Esophagus muscularis mucosa (tissue), 4 donors: ENCODE measurements around the gene DCPS. TPM values are rescaled to one million over a fixed set of nuclear protein-coding genes. Genes with fewer than 3 reads are reported as not detected.
A peak's percentile ranks its signal among the peaks of the same experiment; 100 is the strongest.

Source experiments
- DNase-seq: peaks from one replicate; pipeline ENCODE4 v3.0.0-alpha.2; 2017; ENCODE audit errors: extremely low spot score
- H3K27ac ChIP-seq, 4 donors: fragments of 200-600 bp; sonication (generic); replicated peaks in 1 of 4; 1 replicate in 3 of 4; 2 replicates in 1 of 4; pipeline ENCODE4 v1.5.1; 2016 to 2019; ENCODE audit warnings: mild to moderate bottlenecking in 1 of 4
- H3K27me3 ChIP-seq, 4 donors: fragments of 200-600 bp; sonication (generic); one replicate each; pipeline versions ENCODE4 v1.5.1 to v1.6.0; 2016 to 2019
- H3K36me3 ChIP-seq, 4 donors: fragments of 200-600 bp; sonication (generic); one replicate each; pipeline ENCODE4 v1.5.1; 2016 to 2019
- H3K4me1 ChIP-seq, 4 donors: fragments of 200-600 bp; sonication (generic); one replicate each; pipeline ENCODE4 v1.5.1; 2016 to 2019
- H3K4me3 ChIP-seq, 4 donors: fragments of 200-600 bp; sonication (generic); 1 replicate in 2 of 4; 2 replicates in 2 of 4; pipeline ENCODE4 v1.5.1; 2016 to 2019; ENCODE audit warnings: mild to moderate bottlenecking in 4 of 4, moderate library complexity in 1 of 4
- H3K9me3 ChIP-seq, 4 donors: fragments of 200-600 bp; sonication (generic); 1 replicate in 3 of 4; 2 replicates in 1 of 4; pipeline ENCODE4 v1.5.1; 2016 to 2019
- CTCF ChIP-seq, 3 experiments: fragments of 200-600 bp in 2 of 3; fragments of 450-650 bp in 1 of 3; sonication (generic) in 2 of 3; IDR thresholded peaks; one replicate each; pipeline ENCODE4 v1.5.1; 2017 to 2019; ENCODE audit warnings: antibody characterized with exemption in 3 of 3, mild to moderate bottlenecking in 2 of 3, moderate library complexity in 1 of 3
- EP300 ChIP-seq: sonication (generic); formaldehyde crosslinking; IDR thresholded peaks from one replicate; pipeline ENCODE4 v1.6.1; 2017; ENCODE audit warnings: antibody characterized with exemption
- POLR2A ChIP-seq: fragments of 450-650 bp; IDR thresholded peaks from one replicate; pipeline ENCODE4 v1.6.1; 2017; ENCODE audit warnings: antibody characterized with exemption, moderate library complexity, mild to moderate bottlenecking, low read depth
- POLR2AphosphoS5 ChIP-seq, 2 donors: sonication (generic); formaldehyde crosslinking; IDR thresholded peaks; one replicate each; pipeline ENCODE4 v1.6.1; 2017; ENCODE audit warnings: antibody characterized with exemption in 2 of 2
- WGBS: methylation state at CpG from one replicate; pipeline ENCODE4 v1.1.5; 2018; 5-methylcytosine and 5-hydroxymethylcytosine counted together
- intact Hi-C: fragments of 100-400 bp; cut with DNase I; formaldehyde crosslinking; loops from one replicate; pipeline ENCODE4 v1.15.1; 2023
- total RNA-seq, 4 donors: library from RNA; depleted of rRNA; stranded (reverse); fragments of >200 nt; gene quantifications; one replicate each; pipeline versions ENCODE4 v1.1.0 to v1.2.1, GENCODE V29; 2016

The DCPS gene
- total RNA-seq, 4 donors from 2014 or later = 8.0 to 18.4 (median 14.3) TPM

DNA sequence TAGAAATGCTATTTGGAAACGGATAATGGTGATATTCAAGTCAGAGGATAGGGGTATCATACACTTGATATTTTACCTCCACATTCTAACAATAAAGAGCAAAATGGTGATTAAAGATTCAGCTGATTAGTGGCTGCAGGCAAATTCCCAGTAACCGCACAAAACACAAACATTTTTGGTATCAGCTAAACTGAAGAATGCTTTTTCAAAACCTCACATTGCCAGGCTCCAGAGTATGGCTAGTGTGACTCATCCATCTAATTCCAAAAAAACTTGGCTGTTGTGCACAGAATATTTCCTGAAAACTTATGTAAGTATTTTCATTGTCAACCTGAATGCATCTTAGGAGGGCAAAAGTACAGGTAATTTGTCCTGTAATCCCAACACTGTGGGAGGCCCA lies 46.1 kb upstream of the DCPS start:
- Histone ChIP-seq H3K27me3 (no peaks in the 10 kb centered on the region), H3K9me3 (no peaks in the 10 kb centered on the region), H3K36me3 (peaks cover 0 to 73% (median 54%) of the 10 kb centered on the region in 4 donors), H3K27ac (no peak overlapping the region), H3K4me3 (no peak overlapping the region), H3K4me1 (peaks cover 0 to 4% (median 0%) of the 10 kb centered on the region in 4 donors)
- no peak for DNase-seq
- 94% methylated on average over 2 of the region's 2 CpGs for WGBS
- intact Hi-C loops = no loop called here
- TF ChIP-seq POLR2AphosphoS5 (IDR thresholded peaks at IDR 0.05) (no peak), CTCF (IDR thresholded peaks at IDR 0.05) (no peak), EP300 (no peak), POLR2A (no peak)

DNA sequence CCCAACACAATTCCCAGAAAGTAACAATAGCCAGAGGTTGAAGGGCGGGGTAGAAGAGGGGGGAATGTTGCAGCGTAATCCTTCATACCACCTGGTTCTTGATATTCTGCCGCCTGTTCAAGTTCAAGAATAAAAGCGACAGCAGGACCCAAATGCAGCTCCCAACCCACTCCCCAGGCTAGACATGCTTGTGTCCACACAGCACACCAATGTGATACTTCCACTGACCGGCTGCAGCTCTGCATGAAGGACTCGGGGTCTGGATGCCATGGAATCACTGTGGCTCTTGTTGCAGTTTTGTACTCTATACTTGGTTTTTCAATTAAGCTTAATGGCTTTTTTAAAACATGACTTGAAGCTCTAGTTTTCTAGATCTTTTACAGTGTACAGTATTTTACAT lies 41.6 kb upstream of the DCPS start:
- H3K27me3 ChIP-seq = no peaks in the 10 kb centered on the region
- TF ChIP-seq CTCF (IDR thresholded peaks at IDR 0.05) = no peak
- no peak for TF ChIP-seq EP300
- TF ChIP-seq POLR2A = no peak
- TF ChIP-seq POLR2AphosphoS5 (IDR thresholded peaks at IDR 0.05) = no peak
- H3K4me1 ChIP-seq = peaks cover 0 to 4% (median 3%) of the 10 kb centered on the region in 4 donors
- H3K36me3 ChIP-seq = peaks cover 42 to 78% (median 69%) of the 10 kb centered on the region in 4 donors
- no peaks in the 10 kb centered on the region for H3K9me3 ChIP-seq
- DNase-seq = no peak
- no peak overlapping the region for H3K27ac ChIP-seq
- 96% methylated on average over 6 of the region's 6 CpGs for WGBS
- intact Hi-C loops = no loop called here
- H3K4me3 ChIP-seq = no peak overlapping the region

DNA sequence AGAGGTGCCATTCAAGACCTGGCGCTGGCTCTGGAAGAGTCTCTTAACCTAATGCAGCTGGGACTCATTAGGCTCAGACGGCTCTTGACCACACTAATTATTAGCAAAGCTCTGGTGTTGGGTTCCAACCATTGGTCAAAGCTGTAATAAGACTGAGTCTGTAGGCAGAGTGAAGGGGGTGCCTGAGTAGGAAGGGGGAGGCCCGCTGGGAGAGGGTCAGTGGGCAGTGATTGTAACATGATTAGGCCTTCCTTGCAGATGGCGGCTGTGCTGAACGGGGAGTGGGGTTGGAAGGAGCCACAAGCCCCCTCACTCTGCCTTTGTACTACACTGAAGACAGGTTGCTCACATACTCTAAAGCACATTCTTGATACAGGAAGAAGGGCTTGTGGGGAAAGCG lies 40.4 kb upstream of the DCPS start:
- Histone ChIP-seq H3K36me3 (peaks cover 42 to 70% (median 64%) of the 10 kb centered on the region in 4 donors), H3K9me3 (no peaks in the 10 kb centered on the region), H3K4me3 (no peak overlapping the region), H3K27ac (no peak overlapping the region), H3K27me3 (no peaks in the 10 kb centered on the region), H3K4me1 (peaks cover 9 to 15% (median 13%) of the 10 kb centered on the region in 4 donors)
- no peak for DNase-seq
- 88% methylated on average over 6 of the region's 6 CpGs for WGBS
- TF ChIP-seq POLR2A (no peak), EP300 (no peak), CTCF (IDR thresholded peaks at IDR 0.05) (no peak), POLR2AphosphoS5 (IDR thresholded peaks at IDR 0.05) (no peak)
- intact Hi-C loops = no loop called here

GRCh38 chr11:126265811-126266210 lies 38.0 kb upstream of the DCPS start:
- no peaks in the 10 kb centered on the region for H3K9me3 ChIP-seq
- no peaks in the 10 kb centered on the region for H3K27me3 ChIP-seq
- TF ChIP-seq POLR2A = no peak
- no peak for TF ChIP-seq POLR2AphosphoS5 (IDR thresholded peaks at IDR 0.05)
- no peak for TF ChIP-seq CTCF (IDR thresholded peaks at IDR 0.05)
- TF ChIP-seq EP300 = no peak
- peaks cover 18 to 30% (median 23%) of the 10 kb centered on the region in 4 donors for H3K4me1 ChIP-seq
- WGBS = 72% methylated on average over 8 of the region's 8 CpGs
- no peak overlapping the region for H3K4me3 ChIP-seq
- DNase-seq = no peak
- intact Hi-C loops = loop anchor here (5.0 kb wide), 1 partner anchor 54 kb away; the partner anchor contains the start of genes FAM118B and RPUSD4
- H3K36me3 ChIP-seq = peaks cover 42 to 66% (median 62%) of the 10 kb centered on the region in 4 donors
- H3K27ac ChIP-seq = no peak overlapping the region

GRCh38 chr11:126267650-126268049 lies 36.2 kb upstream of the DCPS start:
- peak overlapping the region; percentile 69 to 92 (median 84) for H3K4me3 ChIP-seq
- WGBS = 81% methylated on average over 6 of the region's 6 CpGs
- peaks cover 42 to 53% (median 48%) of the 10 kb centered on the region in 4 donors for H3K36me3 ChIP-seq
- no peak for DNase-seq
- H3K4me1 ChIP-seq = peaks cover 18 to 34% (median 21%) of the 10 kb centered on the region in 4 donors
- peak overlapping the region; percentile 87 to 95 (median 91) for H3K27ac ChIP-seq
- no peaks in the 10 kb centered on the region for H3K9me3 ChIP-seq
- TF ChIP-seq POLR2AphosphoS5 (IDR thresholded peaks at IDR 0.05) = no peak
- TF ChIP-seq CTCF (IDR thresholded peaks at IDR 0.05) = no peak
- TF ChIP-seq EP300 = no peak
- no peak for TF ChIP-seq POLR2A
- H3K27me3 ChIP-seq = no peaks in the 10 kb centered on the region
- intact Hi-C loops = loop anchor here (5.0 kb wide), 1 partner anchor 55 kb away; the partner anchor contains the start of genes FAM118B and RPUSD4
